ENCODE results near the gene SH3TC1.

- TF ChIP-seq POLR2A (IDR thresholded peaks at IDR 0.05), result no peak
- TF ChIP-seq, protein P1, sequence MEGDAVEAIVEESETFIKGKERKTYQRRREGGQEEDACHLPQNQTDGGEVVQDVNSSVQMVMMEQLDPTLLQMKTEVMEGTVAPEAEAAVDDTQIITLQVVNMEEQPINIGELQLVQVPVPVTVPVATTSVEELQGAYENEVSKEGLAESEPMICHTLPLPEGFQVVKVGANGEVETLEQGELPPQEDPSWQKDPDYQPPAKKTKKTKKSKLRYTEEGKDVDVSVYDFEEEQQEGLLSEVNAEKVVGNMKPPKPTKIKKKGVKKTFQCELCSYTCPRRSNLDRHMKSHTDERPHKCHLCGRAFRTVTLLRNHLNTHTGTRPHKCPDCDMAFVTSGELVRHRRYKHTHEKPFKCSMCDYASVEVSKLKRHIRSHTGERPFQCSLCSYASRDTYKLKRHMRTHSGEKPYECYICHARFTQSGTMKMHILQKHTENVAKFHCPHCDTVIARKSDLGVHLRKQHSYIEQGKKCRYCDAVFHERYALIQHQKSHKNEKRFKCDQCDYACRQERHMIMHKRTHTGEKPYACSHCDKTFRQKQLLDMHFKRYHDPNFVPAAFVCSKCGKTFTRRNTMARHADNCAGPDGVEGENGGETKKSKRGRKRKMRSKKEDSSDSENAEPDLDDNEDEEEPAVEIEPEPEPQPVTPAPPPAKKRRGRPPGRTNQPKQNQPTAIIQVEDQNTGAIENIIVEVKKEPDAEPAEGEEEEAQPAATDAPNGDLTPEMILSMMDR (IDR thresholded peaks at IDR 0.05 in 8 of 11, conservative IDR thresholded peaks at IDR 0.05 in 3 of 11), result no peak
Measured at GRCh38 chr4:8171266-8171665, 27.8 kb upstream of the SH3TC1 start.
